Mesendoderm (in vitro differentiated cells): Measurements from ENCODE around the gene MEGF6.

Source experiments
- DNase-seq: peaks from one replicate; pipeline ENCODE4 v3.0.0; 2013
- H2AK5ac ChIP-seq: 2 replicates; pipeline ENCODE4 v1.6.1; 2013; ENCODE audit warnings: low read length, inconsistent platforms
- H2BK120ac ChIP-seq: 2 replicates; pipeline ENCODE4 v1.6.1; 2013; ENCODE audit warnings: low read depth, mild to moderate bottlenecking, low read length, moderate library complexity, mixed read lengths
- H2BK15ac ChIP-seq: replicated peaks from 2 replicates; pipeline ENCODE4 v1.6.1; 2013; ENCODE audit warnings: low read depth, mild to moderate bottlenecking, moderate library complexity
- H2BK5ac ChIP-seq: 2 replicates; pipeline ENCODE4 v1.6.1; 2013; ENCODE audit warnings: low read length, inconsistent platforms
- H3K18ac ChIP-seq: 2 replicates; pipeline ENCODE4 v1.6.1; 2013; ENCODE audit warnings: mild to moderate bottlenecking, low read length, mixed read lengths
- H3K23ac ChIP-seq: one replicate; pipeline ENCODE4 v1.6.1; 2013; ENCODE audit warnings: low read length
- H3K27ac ChIP-seq: 2 replicates; pipeline ENCODE4 v1.5.1; 2013; ENCODE audit warnings: low read depth, mild to moderate bottlenecking, inconsistent platforms, low read length, moderate library complexity
- H3K27me3 ChIP-seq: 2 replicates; pipeline ENCODE4 v1.6.1; 2013; ENCODE audit warnings: low read length, control low read depth, mild to moderate bottlenecking, inconsistent platforms; ENCODE audit not compliant: insufficient read depth, poor library complexity
- H3K36me3 ChIP-seq: 2 replicates; pipeline ENCODE4 v1.6.1; 2013; ENCODE audit warnings: low read length, inconsistent platforms; ENCODE audit not compliant: control insufficient read depth, insufficient read depth
- H3K4ac ChIP-seq: one replicate; pipeline ENCODE4 v1.6.1; 2013; ENCODE audit warnings: low read depth, mild to moderate bottlenecking, low read length, moderate library complexity
- H3K4me1 ChIP-seq: 2 replicates; pipeline ENCODE4 v1.6.1; 2013; ENCODE audit warnings: low read depth, low read length, inconsistent platforms; ENCODE audit not compliant: control insufficient read depth
- H3K4me2 ChIP-seq: 2 replicates; pipeline ENCODE4 v1.6.1; 2013; ENCODE audit warnings: low read length
- H3K4me3 ChIP-seq: 2 replicates; pipeline ENCODE4 v1.5.1; 2013; ENCODE audit warnings: mild to moderate bottlenecking, low read length
- H3K56ac ChIP-seq: one replicate; pipeline ENCODE4 v1.6.1; 2013; ENCODE audit warnings: low read length
- H3K79me1 ChIP-seq: 2 replicates; pipeline ENCODE4 v1.6.1; 2013; ENCODE audit warnings: low read length, inconsistent platforms
- H3K79me2 ChIP-seq: 2 replicates; pipeline ENCODE4 v1.6.1; 2013; ENCODE audit warnings: mild to moderate bottlenecking, low read length; ENCODE audit not compliant: control insufficient read depth, insufficient read depth
- H3K9ac ChIP-seq: 2 replicates; pipeline ENCODE4 v1.6.1; 2013; ENCODE audit warnings: low read length, inconsistent platforms
- H4K5ac ChIP-seq: one replicate; pipeline ENCODE4 v1.6.1; 2013; ENCODE audit warnings: low read length
- H4K8ac ChIP-seq: one replicate; pipeline ENCODE4 v1.6.1; 2013; ENCODE audit warnings: low read depth, mild to moderate bottlenecking, control low read depth, low read length, moderate library complexity
- WGBS: extraction: QIAGEN DNeasy Blood & Tissue Kit; methylation state at CpG from one replicate; pipeline ENCODE4 v1.1.7; 2013; ENCODE audit warnings: low lambda C conversion rate, missing lambda C conversion rate; ENCODE audit not compliant: insufficient coverage; ENCODE audit errors: extremely low coverage; 5-methylcytosine and 5-hydroxymethylcytosine counted together

Gene MEGF6

GRCh38 chr1:3649342-3650247, 38.3 kb upstream of the MEGF6 start, which contains the start of gene WRAP73:
TSS of gene WRAP73 (minus strand) at chr1:3650103. CDS start at chr1:3649999, 104 bp downstream.
- no peak within 1 kb of the TSS for H2BK120ac ChIP-seq
- H2BK5ac ChIP-seq = no peak within 1 kb of the TSS
- H3K23ac ChIP-seq = peak within 1 kb of the TSS; percentile 66
- H3K4me3 ChIP-seq = peak within 1 kb of the TSS; percentile 86
- no peak within 1 kb of the TSS for H3K27ac ChIP-seq
- H3K9ac ChIP-seq = peak within 1 kb of the TSS; percentile 81
- H3K27me3 ChIP-seq = peaks cover 41% of the 10 kb centered on the region
- H2AK5ac ChIP-seq = no peak within 1 kb of the TSS
- H3K79me1 ChIP-seq = peaks cover 4% of the 10 kb centered on the region
- peak; percentile 96 for DNase-seq
- H3K18ac ChIP-seq = no peak within 1 kb of the TSS
- whole genome bisulfite sequencing = no CpG with 5 or more reads among the region's 60 CpGs
- peak within 1 kb of the TSS; percentile 66 for H3K4me2 ChIP-seq
- no peak within 1 kb of the TSS for H3K4ac ChIP-seq
- H2BK15ac ChIP-seq = no peak within 1 kb of the TSS
- no peak within 1 kb of the TSS for H4K8ac ChIP-seq
- no peaks in the 10 kb centered on the region for H3K79me2 ChIP-seq
- H3K56ac ChIP-seq = peak within 1 kb of the TSS; percentile 92
- H3K4me1 ChIP-seq = no peaks in the 10 kb centered on the region
- no peaks in the 10 kb centered on the region for H3K36me3 ChIP-seq
- H4K5ac ChIP-seq = no peak within 1 kb of the TSS

GRCh38 chr1:3646596-3646995, 35.3 kb upstream of the MEGF6 start:
- Histone ChIP-seq H2BK120ac (no peak overlapping the region), H3K79me1 (peaks cover 4% of the 10 kb centered on the region), H4K5ac (no peak overlapping the region), H3K18ac (no peak overlapping the region), H3K27me3 (peaks cover 12% of the 10 kb centered on the region), H3K27ac (no peak overlapping the region), H3K4me3 (no peak overlapping the region), H3K9ac (no peak overlapping the region), H2BK5ac (no peak overlapping the region), H3K79me2 (no peaks in the 10 kb centered on the region), H3K4me1 (no peaks in the 10 kb centered on the region), H3K36me3 (no peaks in the 10 kb centered on the region), H3K56ac (no peak overlapping the region), H4K8ac (no peak overlapping the region), H3K4me2 (no peak overlapping the region), H2BK15ac (no peak overlapping the region), H2AK5ac (no peak overlapping the region), H3K4ac (no peak overlapping the region), H3K23ac (no peak overlapping the region)
- no CpG with 5 or more reads among the region's 20 CpGs for WGBS
- DNase-seq = no peak

GRCh38 chr1:3645666-3646355, 34.5 kb upstream of the MEGF6 start:
- H3K79me1 ChIP-seq = peaks cover 6% of the 10 kb centered on the region
- no peak overlapping the region for H4K8ac ChIP-seq
- DNase-seq = no peak
- H3K9ac ChIP-seq = no peak overlapping the region
- H3K79me2 ChIP-seq = no peaks in the 10 kb centered on the region
- H3K4me3 ChIP-seq = no peak overlapping the region
- no peaks in the 10 kb centered on the region for H3K36me3 ChIP-seq
- H3K56ac ChIP-seq = no peak overlapping the region
- H2BK15ac ChIP-seq = no peak overlapping the region
- no peak overlapping the region for H2AK5ac ChIP-seq
- peaks cover 4% of the 10 kb centered on the region for H3K27me3 ChIP-seq
- no peak overlapping the region for H3K4ac ChIP-seq
- no peaks in the 10 kb centered on the region for H3K4me1 ChIP-seq
- H2BK5ac ChIP-seq = no peak overlapping the region
- no peak overlapping the region for H2BK120ac ChIP-seq
- H3K27ac ChIP-seq = no peak overlapping the region
- H3K23ac ChIP-seq = no peak overlapping the region
- H3K18ac ChIP-seq = no peak overlapping the region
- WGBS = no CpG with 5 or more reads among the region's 27 CpGs
- H4K5ac ChIP-seq = no peak overlapping the region
- H3K4me2 ChIP-seq = no peak overlapping the region

- H4K5ac ChIP-seq = no peak overlapping the region
Measured at GRCh38 chr1:3645247-3645646, 33.9 kb upstream of the MEGF6 start.

GRCh38 chr1:3644273-3644672, 33.0 kb upstream of the MEGF6 start:
- H3K18ac ChIP-seq = no peak overlapping the region
- no peak overlapping the region for H3K4me3 ChIP-seq
- no peaks in the 10 kb centered on the region for H3K79me2 ChIP-seq
- no peaks in the 10 kb centered on the region for H3K4me1 ChIP-seq
- no peak overlapping the region for H2BK5ac ChIP-seq
- H2BK120ac ChIP-seq = no peak overlapping the region
- no peak for DNase-seq
- H2AK5ac ChIP-seq = no peak overlapping the region
- no peak overlapping the region for H3K4me2 ChIP-seq
- no CpG with 5 or more reads among the region's 25 CpGs for WGBS
- peaks cover 6% of the 10 kb centered on the region for H3K79me1 ChIP-seq
- H3K36me3 ChIP-seq = no peaks in the 10 kb centered on the region
- no peak overlapping the region for H4K8ac ChIP-seq
- H3K27me3 ChIP-seq = no peaks in the 10 kb centered on the region
- H3K9ac ChIP-seq = no peak overlapping the region
- H3K27ac ChIP-seq = no peak overlapping the region
- no peak overlapping the region for H3K56ac ChIP-seq
- no peak overlapping the region for H3K23ac ChIP-seq
- H4K5ac ChIP-seq = no peak overlapping the region
- no peak overlapping the region for H3K4ac ChIP-seq
- no peak overlapping the region for H2BK15ac ChIP-seq

More at GRCh38 chr1:3645247-3645646, 33.9 kb upstream of the MEGF6 start:
- WGBS = no CpG with 5 or more reads among the region's 43 CpGs
- Histone ChIP-seq H3K4me2 (no peak overlapping the region), H3K79me2 (no peaks in the 10 kb centered on the region), H3K9ac (no peak overlapping the region), H3K4me3 (no peak overlapping the region), H3K18ac (no peak overlapping the region), H4K8ac (no peak overlapping the region), H3K56ac (no peak overlapping the region), H3K79me1 (peaks cover 6% of the 10 kb centered on the region), H3K23ac (no peak overlapping the region), H2BK5ac (no peak overlapping the region), H3K4me1 (no peaks in the 10 kb centered on the region), H2BK15ac (no peak overlapping the region), H3K36me3 (no peaks in the 10 kb centered on the region), H3K27ac (no peak overlapping the region), H2BK120ac (no peak overlapping the region), H2AK5ac (no peak overlapping the region), H3K27me3 (no peaks in the 10 kb centered on the region), H3K4ac (no peak overlapping the region)
- no peak for DNase-seq
